Kidney epithelial cell (primary cell): ENCODE results near the gene TUBB. TPM values are rescaled to one million over a fixed set of nuclear protein-coding genes. Genes with fewer than 3 reads are reported as not detected.

Source experiments
- DNase-seq: peaks from one replicate; pipeline ENCODE4 v3.0.0-alpha.2; 2010; ENCODE audit warnings: low read depth
- H3K27me3 ChIP-seq: 2 replicates; pipeline ENCODE4 v1.6.0; 2011; ENCODE audit warnings: low read length; ENCODE audit not compliant: control insufficient read depth, insufficient read depth
- H3K36me3 ChIP-seq: 2 replicates; pipeline ENCODE4 v1.5.1; 2011; ENCODE audit warnings: low read length; ENCODE audit not compliant: control insufficient read depth, insufficient read depth
- H3K4me3 ChIP-seq: 2 replicates; pipeline ENCODE4 v1.5.1; 2011; ENCODE audit warnings: low read depth, mild to moderate bottlenecking, control low read depth, low read length
- CTCF ChIP-seq: IDR thresholded peaks from 2 replicates; pipeline ENCODE4 v1.5.1; 2011; ENCODE audit warnings: mild to moderate bottlenecking, moderate library complexity, low read length, control low read depth, inconsistent platforms; ENCODE audit not compliant: insufficient read depth, poor library complexity, severe bottlenecking
- total RNA-seq: library from RNA; depleted of rRNA; stranded (reverse); fragments of >200 nt; gene quantifications from 2 replicates; pipeline ENCODE4 v1.2.3, GENCODE V29; 2015

TUBB gene
- total RNA-seq, 1 donor from 2014 or later, result 808 TPM

- no peak overlapping the region for H3K4me3 ChIP-seq
- no peaks in the 10 kb centered on the region for H3K36me3 ChIP-seq
- no peak for TF ChIP-seq CTCF
- H3K27me3 ChIP-seq, result no peaks in the 10 kb centered on the region
- DNase-seq, result no peak
Observed at GRCh38 chr6:30757261-30757904, 37.2 kb downstream of the TUBB start.

GRCh38 chr6:30759575-30760239 lies 39.6 kb downstream of the TUBB start:
- TF ChIP-seq CTCF, result no peak
- peak; percentile 95 for DNase-seq
- no peaks in the 10 kb centered on the region for H3K27me3 ChIP-seq

GRCh38 chr6:30760549-30760948 lies 40.4 kb downstream of the TUBB start:
- TF ChIP-seq CTCF, result no peak
- Histone ChIP-seq H3K27me3 (no peaks in the 10 kb centered on the region), H3K4me3 (no peak overlapping the region), H3K36me3 (no peaks in the 10 kb centered on the region)
- DNase-seq, result no peak

More at GRCh38 chr6:30759575-30760239, 39.6 kb downstream of the TUBB start:
- Histone ChIP-seq H3K4me3 (no peak overlapping the region), H3K36me3 (no peaks in the 10 kb centered on the region)

- TF ChIP-seq CTCF, result no peak
- H3K36me3 ChIP-seq, result no peaks in the 10 kb centered on the region
- H3K4me3 ChIP-seq, result no peak overlapping the region
- no peak for DNase-seq
- no peaks in the 10 kb centered on the region for H3K27me3 ChIP-seq
Observed at GRCh38 chr6:30761791-30762429, 41.8 kb downstream of the TUBB start.

- DNase-seq, result no peak
- no peak for TF ChIP-seq CTCF
- Histone ChIP-seq H3K36me3 (no peaks in the 10 kb centered on the region), H3K27me3 (no peaks in the 10 kb centered on the region), H3K4me3 (no peak overlapping the region)
Observed at GRCh38 chr6:30763155-30763617, 43.0 kb downstream of the TUBB start.
